ENCODE data around the gene EIF4G3. TPM values are rescaled to one million over a fixed set of nuclear protein-coding genes. Genes with fewer than 3 reads are reported as not detected.

EIF4G3 gene
- total and polyA plus RNA-seq, 10 of the 15 experiments (the other 5 are each of a cell fraction or from before 2014, with no cell fraction given), result 7.4 to 45.1 (median 29.1) TPM

GRCh38 chr1:21100481-21100921 is 76.2 kb downstream of the EIF4G3 start:
- Histone ChIP-seq H3K9me3 (replicated peaks; ENCODE audit: control insufficient read depth, insufficient read depth, low read length) (no peaks in the 10 kb centered on the region), H3K79me2 (ENCODE audit: control insufficient read depth, insufficient read depth, low read length) (no peaks in the 10 kb centered on the region; the same call in 1 of the 2 replicates), H3K36me3 (ENCODE audit: control insufficient read depth in 2 of 2, insufficient read depth in 2 of 2, low read length in 1 of 2) (peaks cover 0 to 5% of the 10 kb centered on the region in 2 experiments; a peak in 2 of 4 replicates), H3K27me3 (replicated peaks in 1 of 2; ENCODE audit: control insufficient read depth in 2 of 2, insufficient read depth in 2 of 2, low read length in 1 of 2) (no peaks in the 10 kb centered on the region), H3K9ac (ENCODE audit: control insufficient read depth, insufficient read depth, low read length) (no peak overlapping the region), H3K4me1 (ENCODE audit: control insufficient read depth, insufficient read depth, low read length) (peaks cover 3% of the 10 kb centered on the region; the same call in 1 of the 2 replicates), H3K4me3 (no peak overlapping the region), H2AFZ (ENCODE audit: control insufficient read depth, low read depth, low read length) (no peak overlapping the region), H3K27ac (ENCODE audit: control insufficient read depth, insufficient read depth) (no peak overlapping the region), H3K4me2 (ENCODE audit: control insufficient read depth, insufficient read depth) (no peak overlapping the region), H4K20me1 (ENCODE audit: control insufficient read depth, insufficient read depth) (no peaks in the 10 kb centered on the region)
- intact Hi-C loops (cut with micrococcal nuclease; ENCODE audit: unreplicated experiment), result no loop called here
- FAIRE-seq (no peak), ATAC-seq (no peak), DNase-seq (ENCODE audit: low read depth, low spot score) (no peak)
- POLR2A ChIA-PET, result interaction anchor here (0.6 kb wide), 1 partner anchor 37 kb away, joined by 3 read pairs; no protein-coding TSS in a partner anchor
- 89% methylated on average over 5 of the region's 5 CpGs for WGBS (ENCODE audit: insufficient coverage, insufficient replicate concordance, low lambda C conversion rate, missing lambda C conversion rate)
- SMC1A ChIA-PET (ENCODE audit: uncharacterized antibody, unreplicated experiment), result no interaction called here
- TF ChIP-seq NR2C2 (IDR thresholded peaks at IDR 0.05; ENCODE audit: borderline replicate concordance, control insufficient read depth, insufficient read length, low read depth), result no peak
- TF ChIP-seq ZNF24 (IDR thresholded peaks at IDR 0.05), result no peak
- no peak for TF ChIP-seq ZBTB40 (IDR thresholded peaks at IDR 0.05; ENCODE audit: borderline replicate concordance)
- TF ChIP-seq NFXL1 (IDR thresholded peaks at IDR 0.05; ENCODE audit: borderline replicate concordance), result no peak
- TF ChIP-seq ASH2L (IDR thresholded peaks at IDR 0.05; ENCODE audit: borderline replicate concordance, low read depth), result no peak
- TF ChIP-seq CHD4 (IDR thresholded peaks at IDR 0.05), result no peak
- no peak for TF ChIP-seq LARP7 (IDR thresholded peaks at IDR 0.05)
- in situ Hi-C loops (cut with MboI), result no loop called here
- CTCF ChIA-PET, result no interaction called here
- RAD21 ChIA-PET (ENCODE audit: unreplicated experiment), result no interaction called here
- no TSS peak for BruUV-seq (replicated peaks)

Measured in GM12878 (cell line).